GM19351 (cell line): Measurements from ENCODE around the gene STARD9.
"Not testable (repeated sequence)": the region's sequence is repeated elsewhere in the genome, so short reads cannot be mapped to it uniquely, and the experiment has no call there.

Experiments
- ATAC-seq: cut with Tn5 transposase; IDR thresholded peaks from one replicate; pipeline ENCODE4 v1.9.1; 2021; ENCODE audit warnings: mild to moderate bottlenecking, moderate library complexity; ENCODE audit not compliant: unreplicated experiment

The STARD9 gene

DNA sequence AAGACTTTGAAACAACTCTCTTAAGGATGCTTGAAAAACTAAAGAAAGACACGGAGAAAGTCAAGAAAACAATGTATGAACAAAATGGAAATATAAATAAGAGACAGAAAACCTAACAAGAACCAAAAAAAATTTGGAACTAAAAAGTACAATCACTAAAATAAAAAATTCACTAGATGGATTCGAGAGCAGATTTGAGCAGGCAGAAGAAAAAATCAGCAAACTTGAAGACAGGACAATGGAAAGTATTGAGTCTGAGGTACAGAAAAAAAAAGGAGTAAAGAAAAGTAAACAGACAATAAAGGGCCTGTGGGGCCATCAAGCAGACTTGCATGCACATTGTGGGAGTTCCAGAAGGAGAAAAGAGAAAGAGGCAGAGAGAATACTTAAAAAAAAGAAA lies 174.9 kb downstream of the STARD9 start:
- ATAC-seq: no peak

DNA sequence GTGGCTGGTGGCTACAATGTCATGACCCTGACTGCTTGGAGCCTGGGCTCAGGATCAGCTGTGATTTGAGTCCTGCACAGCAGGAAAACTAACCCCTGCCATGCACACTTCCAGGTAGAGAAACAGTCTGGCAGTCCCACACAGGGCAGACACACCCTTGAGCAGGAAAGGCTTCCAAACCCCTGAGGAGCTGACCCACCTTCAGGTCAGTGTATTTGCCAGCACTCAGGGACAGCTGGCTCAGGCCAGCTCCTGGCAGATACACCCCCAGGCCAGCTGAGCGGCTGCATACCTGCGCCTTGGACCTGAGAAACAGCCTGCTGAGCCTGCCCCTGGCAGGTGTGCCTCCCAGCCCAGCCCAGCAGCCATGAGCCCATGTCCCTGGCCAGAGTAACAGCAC lies 183.7 kb downstream of the STARD9 start:
- ATAC-seq: no peak

DNA sequence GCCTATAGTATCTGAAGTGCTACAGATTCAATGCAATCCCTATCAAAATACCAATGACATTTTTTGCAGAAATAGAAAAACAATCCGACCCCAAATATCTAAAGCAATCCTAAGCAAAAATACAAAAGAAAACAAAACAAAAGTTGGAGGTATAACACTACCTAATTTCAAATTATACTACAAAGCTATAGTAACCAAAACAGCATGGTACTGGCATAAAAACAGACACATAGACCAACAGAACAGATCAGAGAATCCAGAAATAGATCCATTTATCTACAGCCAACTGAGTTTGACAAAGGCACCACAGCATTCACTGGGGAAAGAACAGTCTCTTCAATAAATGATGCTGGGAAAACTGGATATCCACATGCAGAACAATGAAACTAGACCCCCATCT lies 185.4 kb downstream of the STARD9 start:
- no peak for ATAC-seq

DNA sequence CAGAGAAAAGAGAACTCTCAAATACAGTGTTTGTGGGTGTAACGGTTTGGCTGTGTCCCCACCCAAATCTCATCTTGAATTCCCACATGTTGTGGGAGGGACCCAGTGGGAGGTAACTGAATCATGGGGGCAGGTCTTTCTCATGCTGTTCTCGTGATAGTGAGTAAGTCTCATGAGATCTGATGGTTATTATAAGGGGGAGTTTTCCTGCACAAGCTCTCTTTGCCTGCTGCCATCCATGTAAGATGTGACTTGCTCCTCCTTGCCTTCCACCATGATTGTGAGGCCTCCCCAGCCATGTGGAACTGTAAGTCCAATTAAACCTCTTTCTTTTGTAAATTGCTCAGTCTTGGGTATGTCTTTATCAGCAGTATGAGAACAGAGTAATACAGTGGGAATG lies 186.4 kb downstream of the STARD9 start:
- not testable (repeated sequence) for ATAC-seq

DNA sequence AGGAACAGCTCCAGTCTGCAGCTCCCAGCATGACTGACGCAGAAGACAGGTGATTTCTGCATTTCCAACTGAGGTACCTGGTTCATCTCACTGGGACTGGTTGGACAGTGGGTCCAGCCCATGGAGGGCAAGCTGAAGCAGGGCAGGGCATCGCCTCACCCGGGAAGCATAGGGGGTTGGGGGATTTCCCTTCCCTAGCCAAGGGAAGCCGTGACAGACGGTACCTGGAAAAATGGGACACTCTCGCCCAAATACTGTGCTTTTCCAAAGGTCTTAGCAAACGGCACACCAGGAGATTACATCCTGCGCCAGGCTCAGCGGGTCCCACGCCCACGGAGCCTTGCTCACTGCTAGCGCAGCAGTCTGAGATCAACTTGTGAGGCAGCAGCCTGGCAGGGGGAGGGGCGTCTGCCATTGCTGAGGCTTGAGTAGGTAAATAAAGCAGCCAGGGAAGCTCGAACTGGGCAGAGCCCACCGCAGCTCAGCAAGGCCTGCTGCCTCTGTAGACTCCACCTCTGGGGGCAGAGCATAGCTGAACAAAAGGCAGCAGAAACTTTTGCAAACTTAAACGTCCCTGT lies 188.8 kb downstream of the STARD9 start:
- ATAC-seq: not testable (repeated sequence)

DNA sequence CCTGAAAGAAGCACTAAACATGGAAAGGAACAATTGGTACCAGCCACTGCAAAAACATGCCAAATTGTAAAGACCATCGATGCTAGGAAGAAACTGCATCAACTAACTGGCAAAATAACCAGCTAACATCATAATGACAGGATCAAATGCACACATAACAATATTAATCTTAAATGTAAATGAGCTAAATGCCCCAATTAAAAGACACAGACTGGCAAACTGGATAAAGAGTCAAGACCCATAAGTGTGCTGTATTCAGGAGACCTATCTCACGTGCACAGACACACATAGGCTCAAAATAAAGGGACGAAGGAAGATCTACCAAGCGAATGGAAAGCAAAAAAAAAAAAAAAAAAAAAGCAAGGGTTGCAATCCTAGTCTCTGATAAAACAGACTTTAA lies 190.7 kb downstream of the STARD9 start:
- ATAC-seq: not testable (repeated sequence)
